ENCODE data around the gene PIP5KL1.

DNA sequence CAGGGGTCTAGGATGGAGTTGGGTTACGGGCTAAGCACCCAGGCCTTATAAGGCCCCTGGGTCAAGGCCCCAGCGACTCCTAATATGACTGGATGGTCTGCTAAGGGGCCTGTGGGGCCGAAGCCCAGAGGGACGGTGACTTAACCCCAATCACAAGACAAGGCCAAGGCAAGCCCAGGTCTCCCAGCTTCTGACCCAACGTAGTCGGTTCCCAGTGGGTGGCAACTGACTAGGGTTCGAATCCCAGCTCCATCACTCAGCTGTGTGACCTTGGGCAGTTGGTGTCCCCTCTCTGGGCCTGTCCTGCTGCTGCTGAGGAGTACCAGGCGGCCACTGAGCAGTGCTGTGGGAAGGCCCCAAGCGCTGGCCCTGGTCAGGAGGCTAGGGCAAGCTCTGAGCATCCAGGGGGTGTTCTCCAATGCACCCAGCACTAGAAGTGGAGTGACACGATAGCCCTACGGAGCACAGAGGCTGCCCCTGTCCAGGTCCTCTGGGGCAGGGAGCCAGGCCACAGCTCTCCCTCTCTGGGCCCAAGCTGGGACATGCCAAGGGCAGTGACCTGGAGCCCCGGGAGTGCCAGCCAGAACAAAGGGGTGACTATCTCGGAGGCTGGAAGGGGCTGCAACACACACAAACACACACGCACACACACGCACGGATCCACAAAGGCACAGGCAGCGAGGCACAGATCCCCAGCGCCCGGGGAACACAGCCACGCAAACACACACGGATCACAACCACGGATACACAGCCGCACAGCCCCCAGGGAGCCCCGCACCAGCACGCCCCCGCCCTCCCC is 53.6 kb downstream of the PIP5KL1 start:
- TF ChIP-seq, protein P1, sequence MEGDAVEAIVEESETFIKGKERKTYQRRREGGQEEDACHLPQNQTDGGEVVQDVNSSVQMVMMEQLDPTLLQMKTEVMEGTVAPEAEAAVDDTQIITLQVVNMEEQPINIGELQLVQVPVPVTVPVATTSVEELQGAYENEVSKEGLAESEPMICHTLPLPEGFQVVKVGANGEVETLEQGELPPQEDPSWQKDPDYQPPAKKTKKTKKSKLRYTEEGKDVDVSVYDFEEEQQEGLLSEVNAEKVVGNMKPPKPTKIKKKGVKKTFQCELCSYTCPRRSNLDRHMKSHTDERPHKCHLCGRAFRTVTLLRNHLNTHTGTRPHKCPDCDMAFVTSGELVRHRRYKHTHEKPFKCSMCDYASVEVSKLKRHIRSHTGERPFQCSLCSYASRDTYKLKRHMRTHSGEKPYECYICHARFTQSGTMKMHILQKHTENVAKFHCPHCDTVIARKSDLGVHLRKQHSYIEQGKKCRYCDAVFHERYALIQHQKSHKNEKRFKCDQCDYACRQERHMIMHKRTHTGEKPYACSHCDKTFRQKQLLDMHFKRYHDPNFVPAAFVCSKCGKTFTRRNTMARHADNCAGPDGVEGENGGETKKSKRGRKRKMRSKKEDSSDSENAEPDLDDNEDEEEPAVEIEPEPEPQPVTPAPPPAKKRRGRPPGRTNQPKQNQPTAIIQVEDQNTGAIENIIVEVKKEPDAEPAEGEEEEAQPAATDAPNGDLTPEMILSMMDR (IDR thresholded peaks at IDR 0.05; ENCODE audit: poor library complexity): no peak
- TF ChIP-seq EZH2phosphoT487 (IDR thresholded peaks at IDR 0.05; ENCODE audit: low read depth, severe bottlenecking, unreplicated experiment): no peak
